Bronchial epithelial cell (primary cell): ENCODE measurements around the gene LIMS3. TPM values are rescaled to one million over a fixed set of nuclear protein-coding genes. Genes with fewer than 3 reads are reported as not detected.
"Not testable (repeated sequence)": the region's sequence is repeated elsewhere in the genome, so short reads cannot be mapped to it uniquely, and the experiment has no call there.

Experiments
- DNase-seq: peaks from one replicate; pipeline ENCODE4 v3.0.0-alpha.2; 2010; ENCODE audit warnings: low read depth
- FAIRE-seq: peaks from 2 replicates; lab custom pipeline; 2011; peaks lifted over from hg19 to GRCh38; lab: Jason Lieb, UNC
- H3K27me3 ChIP-seq: 2 replicates; pipeline ENCODE4 v1.5.1; 2011; ENCODE audit warnings: low read length; ENCODE audit not compliant: control insufficient read depth, insufficient read depth
- H3K36me3 ChIP-seq: 2 replicates; pipeline ENCODE4 v1.5.1; 2011; ENCODE audit warnings: low read length; ENCODE audit not compliant: control insufficient read depth, insufficient read depth
- H3K4me3 ChIP-seq: 2 replicates; pipeline ENCODE4 v1.5.1; 2011; ENCODE audit warnings: mild to moderate bottlenecking, low read depth, low read length, control low read depth
- total RNA-seq: library from RNA; depleted of rRNA; stranded (reverse); fragments of >200 nt; gene quantifications from 2 replicates; pipeline ENCODE4 v1.2.1, GENCODE V29; 2014

Gene LIMS3
- total RNA-seq, 1 donor from 2014 or later: 1.3 TPM

DNA sequence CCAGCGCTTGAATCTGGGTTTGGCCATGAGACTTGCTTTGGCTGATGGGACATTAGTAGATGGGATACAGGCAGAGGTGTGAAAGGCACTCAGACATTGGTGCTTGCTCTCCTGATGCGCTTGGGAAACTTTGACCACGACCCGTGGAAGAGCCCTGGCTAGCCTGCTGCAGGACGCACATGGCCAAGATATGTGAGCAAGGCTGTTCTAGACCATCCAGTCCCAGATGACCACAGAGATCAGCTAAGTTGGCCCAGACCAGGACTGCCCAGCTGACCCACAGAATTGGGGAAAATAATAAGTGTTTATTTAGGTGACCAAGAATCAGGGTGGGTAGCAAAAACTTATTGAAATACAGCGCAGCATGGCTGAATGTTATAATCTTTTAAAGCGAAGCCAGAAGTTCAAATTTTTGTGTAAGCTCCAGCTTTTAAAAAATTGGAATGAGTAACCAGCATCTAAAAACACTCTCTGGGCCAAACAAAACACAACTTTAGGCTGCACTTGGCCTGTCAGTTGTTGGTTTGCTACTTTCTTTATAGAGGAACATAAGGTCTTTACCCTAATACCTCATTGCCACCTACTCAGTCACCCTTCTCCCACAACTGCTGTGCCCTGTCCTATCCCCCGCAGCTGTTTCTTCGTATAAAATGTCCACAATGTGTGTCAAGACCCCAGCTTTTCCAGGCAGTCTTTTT lies 51.8 kb downstream of the LIMS3 start:
- FAIRE-seq, H3K4me3 ChIP-seq, H3K27me3 ChIP-seq, H3K36me3 ChIP-seq, DNase-seq: not testable (repeated sequence)

GRCh38 chr2:109963942-109964341 lies 65.5 kb downstream of the LIMS3 start:
- not testable (repeated sequence) for FAIRE-seq, H3K4me3 ChIP-seq, DNase-seq, H3K36me3 ChIP-seq, H3K27me3 ChIP-seq

DNA sequence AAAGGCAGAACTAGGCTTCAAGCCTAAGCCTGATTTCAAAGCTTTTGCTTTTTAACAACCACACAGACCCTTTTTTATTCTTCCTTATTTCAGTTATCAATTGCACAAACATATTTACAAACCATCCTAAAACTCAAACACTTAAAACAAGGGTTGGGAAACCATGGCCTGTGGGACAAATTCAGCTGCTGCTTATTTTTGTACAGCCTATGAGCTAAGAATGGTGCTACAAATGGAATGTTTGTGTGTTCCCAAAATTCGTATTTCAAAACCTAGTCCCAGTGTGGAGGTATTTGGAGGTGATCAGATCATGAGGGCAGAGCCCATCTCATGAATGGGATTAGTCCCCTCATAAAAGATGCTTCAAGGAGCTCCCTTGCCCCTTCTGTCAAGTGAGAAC lies 67.0 kb downstream of the LIMS3 start:
- not testable (repeated sequence) for H3K4me3 ChIP-seq, H3K27me3 ChIP-seq, DNase-seq, H3K36me3 ChIP-seq, FAIRE-seq

GRCh38 chr2:109966107-109966736 lies 67.7 kb downstream of the LIMS3 start:
- not testable (repeated sequence) for DNase-seq, H3K4me3 ChIP-seq, FAIRE-seq, H3K27me3 ChIP-seq, H3K36me3 ChIP-seq

- not testable (repeated sequence) for H3K4me3 ChIP-seq, H3K36me3 ChIP-seq, H3K27me3 ChIP-seq, FAIRE-seq, DNase-seq
These were observed 68.4 kb downstream of the LIMS3 start for GRCh38 chr2:109966858-109967257.

DNA sequence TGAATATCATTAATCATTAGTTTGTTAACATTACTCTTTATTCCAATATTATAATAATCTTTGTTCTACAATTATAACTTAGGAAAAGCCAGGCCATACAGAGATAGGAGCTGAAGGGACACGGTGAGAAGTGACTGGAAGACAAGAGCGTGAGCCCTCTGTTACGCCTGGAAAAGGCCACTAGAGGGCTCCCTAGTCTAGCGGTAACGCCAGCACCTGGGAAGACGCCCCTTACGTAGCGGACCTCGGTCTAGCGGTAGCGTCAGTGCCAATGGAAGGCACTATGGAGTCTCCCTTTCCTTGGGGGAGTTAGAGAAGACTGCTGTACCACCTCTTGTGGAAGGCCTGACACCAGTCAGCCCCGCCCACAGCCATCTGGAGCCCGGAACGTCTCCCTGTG lies 71.4 kb downstream of the LIMS3 start:
- not testable (repeated sequence) for FAIRE-seq, DNase-seq, H3K27me3 ChIP-seq, H3K36me3 ChIP-seq, H3K4me3 ChIP-seq

DNA sequence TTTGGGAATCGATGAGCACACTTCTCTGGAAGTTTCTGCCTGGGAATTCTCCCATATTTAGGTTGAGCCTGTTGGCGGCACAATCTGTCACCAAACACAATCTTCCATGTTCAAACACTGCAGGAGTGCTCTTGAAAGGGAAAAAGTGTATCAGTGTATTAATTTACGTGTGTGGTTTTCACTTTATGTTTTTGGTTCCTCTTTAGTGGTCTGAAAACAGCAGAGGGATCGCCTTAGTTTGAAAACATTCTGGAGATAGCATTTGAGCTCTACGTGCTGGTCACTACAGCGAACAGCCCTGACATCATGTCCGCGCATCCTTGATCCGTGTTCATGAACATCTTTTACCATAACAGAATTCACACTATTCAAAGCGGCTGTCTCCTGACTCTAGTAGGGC lies 73.2 kb downstream of the LIMS3 start:
- not testable (repeated sequence) for DNase-seq, H3K4me3 ChIP-seq, H3K36me3 ChIP-seq, FAIRE-seq, H3K27me3 ChIP-seq

Other genes with a start within 250 kb of the LIMS3 start
- gene RGPD5, start 104.4 kb upstream of the LIMS3 start, total RNA-seq: 23.8 and 39.5 TPM in 2 replicates
- 33.7 and 87.8 TPM in 2 replicates for gene MALL, start 217.1 kb downstream of the LIMS3 start, total RNA-seq